Mesothelial cell of epicardium (in vitro differentiated cells): ENCODE results near the gene ELMO1. TPM values are rescaled to one million over a fixed set of nuclear protein-coding genes. Genes with fewer than 3 reads are reported as not detected.

Experiments
- DNase-seq, 2 experiments: peaks; one replicate each; pipeline ENCODE4 v3.0.0; 2021; ENCODE audit warnings: low spot score in 2 of 2; ENCODE audit not compliant: unreplicated experiment in 2 of 2
- H3K27ac Mint-ChIP-seq: 2 replicates; pipeline ENCODE4 v1.8.0; 2021; ENCODE audit warnings: mixed read lengths
- H3K27me3 Mint-ChIP-seq: 2 replicates; pipeline ENCODE4 v1.8.0; 2021; ENCODE audit warnings: low read depth, mixed read lengths
- H3K36me3 Mint-ChIP-seq: 2 replicates; pipeline ENCODE4 v1.8.0; 2021; ENCODE audit warnings: mixed read lengths
- H3K4me1 Mint-ChIP-seq: 2 replicates; pipeline ENCODE4 v1.8.0; 2021; ENCODE audit warnings: mixed read lengths
- H3K4me3 Mint-ChIP-seq: 2 replicates; pipeline ENCODE4 v1.8.0; 2021; ENCODE audit warnings: mild to moderate bottlenecking, moderate library complexity, mixed read lengths
- H3K9me3 Mint-ChIP-seq: 2 replicates; pipeline ENCODE4 v1.8.0; 2021; ENCODE audit warnings: mixed read lengths
- total RNA-seq: library from RNA; stranded (reverse); gene quantifications from 3 replicates; pipeline ENCODE4 v1.2.1, GENCODE V29; 2021
- TF ChIP-seq, protein P1 (sequence below): fragments of 200-600 bp; sonication (generic); IDR thresholded peaks from one replicate; pipeline ENCODE4 v1.5.0; 2021; ENCODE audit warnings: antibody characterized with exemption; ENCODE audit not compliant: unreplicated experiment

Gene ELMO1
- total RNA-seq, 1 donor from 2014 or later: 9.6 TPM

DNA sequence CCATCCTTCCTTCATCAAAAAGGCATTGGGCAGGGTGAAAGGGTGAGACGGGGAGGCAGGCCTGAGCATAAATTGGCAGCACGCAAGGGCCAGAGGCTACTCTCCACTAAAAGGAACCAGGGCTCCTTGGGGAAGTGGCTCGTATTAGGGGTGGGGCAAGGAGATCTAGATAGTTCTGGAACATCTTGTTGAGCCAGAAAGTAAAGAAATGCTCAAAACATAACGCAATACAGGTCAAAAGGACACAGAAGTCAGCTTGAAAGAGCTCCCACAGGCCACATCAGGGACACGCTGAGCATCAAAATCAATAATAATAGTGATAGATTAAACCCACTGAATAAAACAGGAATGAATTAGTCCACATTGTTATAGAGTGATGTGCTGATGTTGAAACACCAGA, 203.1 kb downstream of the ELMO1 start:
- H3K27ac Mint-ChIP-seq: no peak overlapping the region
- peaks cover 5% of the 10 kb centered on the region for H3K4me1 Mint-ChIP-seq
- no peak overlapping the region for H3K4me3 Mint-ChIP-seq
- peaks cover 12% of the 10 kb centered on the region for H3K9me3 Mint-ChIP-seq
- TF ChIP-seq, protein P1, sequence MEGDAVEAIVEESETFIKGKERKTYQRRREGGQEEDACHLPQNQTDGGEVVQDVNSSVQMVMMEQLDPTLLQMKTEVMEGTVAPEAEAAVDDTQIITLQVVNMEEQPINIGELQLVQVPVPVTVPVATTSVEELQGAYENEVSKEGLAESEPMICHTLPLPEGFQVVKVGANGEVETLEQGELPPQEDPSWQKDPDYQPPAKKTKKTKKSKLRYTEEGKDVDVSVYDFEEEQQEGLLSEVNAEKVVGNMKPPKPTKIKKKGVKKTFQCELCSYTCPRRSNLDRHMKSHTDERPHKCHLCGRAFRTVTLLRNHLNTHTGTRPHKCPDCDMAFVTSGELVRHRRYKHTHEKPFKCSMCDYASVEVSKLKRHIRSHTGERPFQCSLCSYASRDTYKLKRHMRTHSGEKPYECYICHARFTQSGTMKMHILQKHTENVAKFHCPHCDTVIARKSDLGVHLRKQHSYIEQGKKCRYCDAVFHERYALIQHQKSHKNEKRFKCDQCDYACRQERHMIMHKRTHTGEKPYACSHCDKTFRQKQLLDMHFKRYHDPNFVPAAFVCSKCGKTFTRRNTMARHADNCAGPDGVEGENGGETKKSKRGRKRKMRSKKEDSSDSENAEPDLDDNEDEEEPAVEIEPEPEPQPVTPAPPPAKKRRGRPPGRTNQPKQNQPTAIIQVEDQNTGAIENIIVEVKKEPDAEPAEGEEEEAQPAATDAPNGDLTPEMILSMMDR: no peak
- DNase-seq: no peak
- H3K36me3 Mint-ChIP-seq: no peaks in the 10 kb centered on the region
- no peaks in the 10 kb centered on the region for H3K27me3 Mint-ChIP-seq

DNA sequence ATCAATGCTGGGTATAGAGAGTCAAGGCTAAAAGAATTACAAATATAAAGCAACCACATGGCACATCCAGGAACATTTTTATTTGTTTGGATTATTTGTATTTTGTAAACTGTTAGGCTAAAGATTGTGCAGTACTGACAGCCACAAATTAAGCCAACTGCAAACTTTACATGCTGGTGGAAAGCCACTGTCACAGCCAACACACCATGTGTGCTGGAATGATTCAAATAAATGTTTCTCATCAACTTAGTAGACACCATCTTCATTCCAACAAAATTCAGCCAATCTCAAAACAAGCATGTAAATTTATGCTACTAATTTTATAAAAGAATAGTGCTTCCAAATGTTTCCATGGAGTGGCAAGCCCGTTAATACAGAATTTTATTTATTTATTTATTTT, 211.8 kb downstream of the ELMO1 start:
- Mint-ChIP-seq H3K27ac (no peak overlapping the region), H3K27me3 (peaks cover 7% of the 10 kb centered on the region), H3K4me3 (no peak overlapping the region), H3K36me3 (peaks cover 1% of the 10 kb centered on the region), H3K4me1 (peaks cover 9% of the 10 kb centered on the region), H3K9me3 (peaks cover 12% of the 10 kb centered on the region)
- TF ChIP-seq, protein P1: no peak
- DNase-seq: no peak

DNA sequence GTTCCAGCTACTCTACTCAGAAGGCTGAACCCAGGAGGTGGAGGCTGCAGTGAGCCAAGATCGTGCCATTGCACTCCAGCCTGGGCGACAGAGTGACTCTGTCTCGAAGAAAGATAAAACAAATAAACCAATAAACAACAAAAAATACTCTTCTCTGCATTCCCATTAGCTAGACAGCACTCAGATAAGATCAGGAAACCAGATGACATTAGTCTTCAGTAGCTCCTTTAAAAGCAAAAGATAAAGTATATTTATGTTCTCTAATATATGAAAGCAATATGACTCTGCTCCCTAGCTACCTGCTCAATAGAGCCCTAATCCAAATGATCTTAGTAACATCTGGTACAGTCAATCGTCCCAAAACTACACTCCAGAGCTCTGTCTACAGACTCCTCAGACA, 212.9 kb downstream of the ELMO1 start:
- DNase-seq: no peak
- Mint-ChIP-seq H3K9me3 (peaks cover 4% of the 10 kb centered on the region), H3K4me1 (peaks cover 9% of the 10 kb centered on the region), H3K27me3 (peaks cover 7% of the 10 kb centered on the region), H3K27ac (no peak overlapping the region), H3K4me3 (no peak overlapping the region), H3K36me3 (peaks cover 1% of the 10 kb centered on the region)
- TF ChIP-seq, protein P1: no peak

DNA sequence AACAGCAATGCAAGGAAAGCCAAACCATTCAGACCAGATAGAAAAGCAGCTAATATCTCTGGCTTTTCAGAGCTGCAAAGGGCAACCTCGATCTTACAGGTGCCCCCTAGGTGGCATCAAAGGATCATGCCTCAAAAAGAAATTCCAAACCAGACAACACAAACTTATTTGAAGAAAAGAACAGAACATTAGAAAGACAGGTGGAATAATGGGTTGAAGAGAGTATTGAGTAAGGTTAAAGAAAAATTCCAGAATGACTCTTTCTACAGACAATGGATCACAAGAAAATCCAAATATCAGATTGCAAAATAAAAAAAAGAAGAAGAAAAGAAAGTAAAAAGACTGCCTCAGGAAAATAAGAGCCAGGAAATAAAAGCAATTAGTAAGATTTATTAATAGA, 213.7 kb downstream of the ELMO1 start:
- peaks cover 4% of the 10 kb centered on the region for H3K9me3 Mint-ChIP-seq
- peaks cover 9% of the 10 kb centered on the region for H3K4me1 Mint-ChIP-seq
- H3K27ac Mint-ChIP-seq: no peak overlapping the region
- no peak overlapping the region for H3K4me3 Mint-ChIP-seq
- TF ChIP-seq, protein P1: peak; percentile 60
- no peak for DNase-seq
- peaks cover 11% of the 10 kb centered on the region for H3K27me3 Mint-ChIP-seq
- H3K36me3 Mint-ChIP-seq: peaks cover 1% of the 10 kb centered on the region

DNA sequence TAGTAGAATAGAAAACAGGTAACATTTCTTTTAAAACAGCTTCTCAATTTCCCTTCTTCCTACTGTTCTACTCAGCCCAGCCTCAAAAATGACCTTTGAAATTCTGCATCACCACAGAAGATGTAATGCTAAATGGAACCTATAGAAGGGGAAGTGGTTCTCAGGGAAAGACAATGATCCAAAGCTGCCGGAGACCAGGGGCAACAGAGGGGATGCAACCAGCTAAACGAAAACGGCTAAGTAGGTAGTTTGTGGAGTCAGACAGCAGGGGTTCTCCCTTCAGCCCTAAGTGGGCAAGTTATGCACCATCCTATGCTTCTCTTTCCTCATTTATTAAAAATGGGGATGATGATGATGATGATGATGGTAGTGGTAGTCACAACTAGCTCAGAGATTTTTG, 214.3 kb downstream of the ELMO1 start:
- DNase-seq: no peak

More for the DNA sequence above, 214.3 kb downstream of the ELMO1 start:
- Mint-ChIP-seq H3K4me3 (no peak overlapping the region), H3K9me3 (peaks cover under 1% of the 10 kb centered on the region), H3K27me3 (peaks cover 11% of the 10 kb centered on the region), H3K36me3 (no peaks in the 10 kb centered on the region), H3K27ac (no peak overlapping the region), H3K4me1 (peaks cover 9% of the 10 kb centered on the region)
- TF ChIP-seq, protein P1: no peak
